GM12865 (cell line): ENCODE results near the gene BIRC6.
A peak's percentile ranks its signal among the peaks of the same experiment; 100 is the strongest.
"Not testable (repeated sequence)": the region's sequence is repeated elsewhere in the genome, so short reads cannot be mapped to it uniquely, and the experiment has no call there.

Source experiments
- DNase-seq: peaks from one replicate; pipeline ENCODE4 v3.0.0; 2010; ENCODE audit warnings: low read depth
- H3K4me3 ChIP-seq: 2 replicates; pipeline ENCODE4 v1.5.1; 2011; ENCODE audit warnings: mild to moderate bottlenecking, low read depth, low read length, control low read depth
- CTCF ChIP-seq: IDR thresholded peaks from 2 replicates; pipeline ENCODE4 v1.5.1; 2011; ENCODE audit warnings: low read length, control low read depth, low read depth, inconsistent platforms; ENCODE audit not compliant: insufficient read depth; ENCODE audit errors: missing control alignments

BIRC6 gene

GRCh38 chr2:32523686-32524085 is 166.9 kb downstream of the BIRC6 start:
- H3K4me3 ChIP-seq: no peak overlapping the region
- TF ChIP-seq CTCF: no peak
- DNase-seq: no peak

GRCh38 chr2:32532341-32532740 is 175.5 kb downstream of the BIRC6 start:
- no peak overlapping the region for H3K4me3 ChIP-seq
- TF ChIP-seq CTCF: no peak
- DNase-seq: no peak

- H3K4me3 ChIP-seq: no peak overlapping the region
- TF ChIP-seq CTCF: no peak
- no peak for DNase-seq
These were observed 176.1 kb downstream of the BIRC6 start for GRCh38 chr2:32532961-32533360.

- DNase-seq: no peak
- TF ChIP-seq CTCF: no peak
- H3K4me3 ChIP-seq: no peak overlapping the region
These were observed 178.0 kb downstream of the BIRC6 start for GRCh38 chr2:32534831-32535230.

- DNase-seq: no peak
- H3K4me3 ChIP-seq: no peak overlapping the region
- TF ChIP-seq CTCF: no peak
These were observed 181.9 kb downstream of the BIRC6 start for GRCh38 chr2:32538735-32539134.

GRCh38 chr2:32552483-32552882 is 195.7 kb downstream of the BIRC6 start:
- H3K4me3 ChIP-seq: not testable (repeated sequence)

GRCh38 chr2:32553829-32554432 is 197.1 kb downstream of the BIRC6 start:
- DNase-seq: peak; percentile 73
- no peak overlapping the region for H3K4me3 ChIP-seq
- peak; percentile 63 for TF ChIP-seq CTCF

More at GRCh38 chr2:32552483-32552882, 195.7 kb downstream of the BIRC6 start:
- not testable (repeated sequence) for DNase-seq
